ENCODE measurements around the gene SMPD4. TPM values are rescaled to one million over a fixed set of nuclear protein-coding genes. Genes with fewer than 3 reads are reported as not detected.
"Not testable (repeated sequence)": the region's sequence is repeated elsewhere in the genome, so short reads cannot be mapped to it uniquely, and the experiment has no call there.

The SMPD4 gene
- total RNA-seq, 1 donor from 2014 or later, result 8.4 TPM

- not testable (repeated sequence) for DNase-seq
These were observed 23.4 kb downstream of the SMPD4 start for GRCh38 chr2:130157825-130158514.

DNA sequence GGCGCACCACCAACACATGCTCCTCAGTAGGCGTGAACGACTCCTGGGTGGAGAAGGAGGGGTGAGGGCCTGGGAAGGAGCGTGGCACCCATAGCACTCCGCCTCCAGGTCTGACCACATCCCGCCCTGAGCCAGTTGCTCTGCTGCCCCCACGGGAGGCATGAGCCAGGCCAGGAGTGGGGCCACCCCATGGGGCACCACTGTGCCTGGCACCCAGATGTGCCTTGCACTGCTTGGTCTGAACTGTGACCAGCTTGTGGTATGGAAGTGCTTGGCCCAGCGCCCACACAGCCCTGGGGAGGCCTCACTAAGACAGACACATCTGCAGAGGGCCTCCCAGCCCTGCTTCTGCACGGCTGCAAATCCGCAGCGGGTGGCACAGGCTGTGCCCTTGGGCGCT, 24.0 kb downstream of the SMPD4 start:
- not testable (repeated sequence) for DNase-seq

DNA sequence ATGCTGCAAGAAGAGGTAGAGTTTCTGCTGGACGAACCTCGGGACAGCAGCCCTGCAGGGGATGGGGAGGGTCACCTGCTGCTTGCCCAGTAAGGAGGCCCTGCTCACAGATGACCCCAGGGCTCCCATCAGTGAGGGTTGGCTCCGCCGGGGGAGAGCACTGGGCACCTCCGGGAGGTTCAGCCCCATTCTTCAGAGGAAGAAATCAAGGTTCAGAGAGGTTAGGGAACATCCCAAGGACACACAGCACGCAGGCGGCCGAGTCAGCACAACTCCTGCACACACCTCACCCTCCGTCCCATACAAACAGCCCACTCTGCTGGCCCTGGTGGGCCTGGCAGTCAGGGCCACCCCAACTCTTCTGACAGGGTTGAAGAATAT, 24.8 kb downstream of the SMPD4 start:
- no peak for DNase-seq

- DNase-seq, result not testable (repeated sequence)
These were observed 25.3 kb downstream of the SMPD4 start for GRCh38 chr2:130155956-130156623.

- no peak for DNase-seq
These were observed 26.3 kb downstream of the SMPD4 start for GRCh38 chr2:130154773-130155765.

- DNase-seq, result not testable (repeated sequence)
These were observed 27.0 kb downstream of the SMPD4 start for GRCh38 chr2:130154423-130154770.

GRCh38 chr2:130153721-130154422, 27.5 kb downstream of the SMPD4 start:
- DNase-seq, result not testable (repeated sequence)

DNA sequence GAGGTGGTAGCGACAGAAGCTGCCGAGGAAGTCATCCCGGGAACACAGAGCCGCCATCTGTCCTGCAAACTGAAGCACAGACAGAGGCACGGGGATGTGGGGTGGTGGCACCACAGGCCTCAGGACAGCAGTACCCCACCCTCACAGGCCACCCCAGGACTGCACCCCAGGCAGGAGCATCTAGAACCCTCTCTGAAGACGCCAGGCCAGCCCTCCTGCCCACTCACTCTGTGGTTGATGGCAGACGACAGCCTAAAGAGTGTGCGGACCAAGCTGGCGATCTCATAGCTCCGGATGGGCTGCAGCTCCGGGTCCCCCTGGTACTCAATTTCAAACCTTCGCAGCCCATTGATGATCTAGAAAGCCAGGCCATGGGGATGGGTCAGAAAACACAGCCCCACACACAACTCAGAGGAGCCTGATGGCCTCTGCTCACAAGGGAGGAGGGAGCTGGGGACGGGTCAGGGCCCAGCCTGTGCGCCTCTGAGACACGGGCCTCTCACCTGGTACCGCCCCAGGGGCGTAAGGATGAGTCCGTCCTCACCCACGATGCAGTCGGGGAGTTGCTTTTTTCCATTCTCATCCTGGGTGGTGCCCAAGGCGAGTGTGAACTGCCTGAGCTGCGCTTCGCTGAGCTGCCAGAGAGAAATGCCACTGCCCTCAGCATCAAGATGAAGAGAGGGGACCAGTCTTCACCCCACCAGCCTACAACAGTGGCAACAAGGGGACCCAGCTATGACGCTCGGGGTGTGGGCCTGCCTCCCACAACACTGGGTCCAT, 28.4 kb downstream of the SMPD4 start:
- no peak for DNase-seq

- not testable (repeated sequence) for DNase-seq
These were observed 29.1 kb downstream of the SMPD4 start for GRCh38 chr2:130152136-130152815.

DNA sequence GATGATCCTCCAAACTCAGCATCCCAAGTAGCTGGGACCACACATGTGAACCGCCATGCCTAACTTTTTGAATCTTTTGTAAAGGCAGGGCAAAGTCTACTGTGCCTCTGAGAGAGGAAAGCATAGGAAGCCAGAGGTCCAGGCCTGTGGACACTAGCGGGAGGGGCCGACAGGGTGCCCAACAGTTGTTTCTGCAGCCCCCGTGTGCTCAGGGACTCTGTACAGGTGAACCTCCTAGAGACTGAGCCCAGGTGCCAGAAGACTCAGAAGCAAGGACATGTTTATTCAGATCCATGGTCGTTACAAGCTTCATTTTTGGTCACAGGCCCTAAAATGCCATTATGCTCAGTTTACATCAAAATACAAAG, 30.3 kb downstream of the SMPD4 start:
- not testable (repeated sequence) for DNase-seq

- DNase-seq, result no peak
These were observed 30.9 kb downstream of the SMPD4 start for GRCh38 chr2:130150181-130151144.

GRCh38 chr2:130148515-130148914, 32.9 kb downstream of the SMPD4 start:
- DNase-seq, result not testable (repeated sequence)

GRCh38 chr2:130145006-130145414, 36.4 kb downstream of the SMPD4 start, which contains the start of gene CCDC74B:
TSS of gene CCDC74B (minus strand) at chr2:130145112. CDS start at chr2:130144996, 116 bp downstream.
- not testable (repeated sequence) for DNase-seq

GRCh38 chr2:130143266-130144039, 37.9 kb downstream of the SMPD4 start:
- not testable (repeated sequence) for DNase-seq

DNA sequence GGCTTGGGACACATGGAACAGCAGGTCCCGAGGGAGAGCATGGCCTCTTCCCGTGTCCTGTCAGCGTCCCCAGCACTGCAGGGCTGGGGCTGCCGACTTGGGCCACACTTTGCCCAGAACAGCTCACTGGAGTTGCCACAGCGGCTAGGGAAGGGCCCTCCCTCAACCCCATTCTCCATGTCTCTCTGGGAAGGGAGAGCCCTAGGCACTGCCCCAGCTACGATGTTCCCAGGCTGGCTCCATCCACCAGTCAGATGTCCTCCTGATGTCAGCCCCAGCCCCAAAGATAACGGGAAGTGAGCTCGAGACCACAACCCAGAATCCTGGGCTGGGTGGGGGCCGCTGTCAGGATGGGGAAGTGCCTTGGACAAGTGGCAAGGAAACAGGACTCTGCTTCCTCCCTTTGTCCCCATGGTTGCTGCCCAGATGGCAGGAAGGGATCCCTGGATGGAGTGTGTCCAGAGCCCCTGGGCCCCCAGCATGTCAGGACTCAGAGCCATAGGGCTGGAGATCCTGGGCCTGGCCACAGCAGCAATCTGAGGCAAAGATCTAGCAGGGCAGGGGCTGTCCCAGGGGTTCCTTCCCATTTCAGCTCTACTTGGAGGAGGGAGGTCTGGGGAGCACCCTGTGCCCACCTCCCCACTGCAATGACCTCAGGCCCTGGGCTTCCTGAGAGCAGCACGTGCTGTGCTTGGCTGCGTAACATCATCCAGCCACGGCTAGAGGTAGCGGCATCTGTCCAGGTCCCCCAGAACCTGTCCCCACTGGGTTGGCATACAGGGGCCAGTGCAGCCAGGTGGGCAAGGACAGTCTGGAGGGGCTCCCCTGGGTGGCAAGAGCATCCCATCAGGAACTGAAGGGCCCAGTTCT, 38.8 kb downstream of the SMPD4 start:
- DNase-seq, result not testable (repeated sequence)

DNA sequence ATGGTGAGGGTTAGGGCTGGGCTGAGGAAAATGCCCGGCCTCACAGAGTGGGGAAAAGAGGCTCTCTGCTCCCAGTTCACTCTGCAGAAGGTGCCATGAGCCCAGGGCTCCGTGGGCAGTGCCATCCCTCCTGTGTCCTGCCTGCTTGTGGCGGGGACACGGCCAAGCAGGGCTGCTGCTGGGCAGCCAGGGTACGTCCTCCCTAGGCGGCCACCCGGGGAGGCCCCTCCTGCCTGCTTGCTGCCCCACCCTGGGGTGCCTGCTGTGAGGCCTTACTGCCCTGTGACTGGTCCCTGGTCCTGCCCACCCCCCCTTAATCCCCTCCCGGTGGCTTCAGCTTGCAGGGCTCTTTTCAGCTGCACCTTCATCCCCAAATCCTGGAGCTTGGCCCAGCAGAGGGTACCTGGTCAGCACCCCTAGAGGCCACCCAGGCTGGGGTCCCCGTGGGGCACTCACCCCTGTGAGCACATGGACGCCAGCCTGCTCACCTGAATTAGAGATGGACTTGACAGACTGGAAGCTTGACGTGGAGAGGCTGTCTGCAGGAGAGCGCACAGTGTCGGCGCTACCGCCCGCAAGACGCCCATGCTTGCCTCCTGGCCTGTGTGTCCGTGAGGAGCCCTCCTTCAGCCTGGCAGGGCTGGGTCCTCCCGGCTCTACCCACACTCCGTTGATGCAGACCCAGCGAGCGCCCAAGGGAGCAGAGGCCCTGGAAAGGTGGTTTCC, 39.6 kb downstream of the SMPD4 start:
- not testable (repeated sequence) for DNase-seq

- not testable (repeated sequence) for DNase-seq
These were observed 40.4 kb downstream of the SMPD4 start for GRCh38 chr2:130141002-130141401.

Measured in occipital lobe (tissue), 2 donors.